ENCODE data around the gene DECR2. TPM values are rescaled to one million over a fixed set of nuclear protein-coding genes. Genes with fewer than 3 reads are reported as not detected.

The DECR2 gene
- total and polyA plus RNA-seq, 9 of the 15 experiments (the other 6 are each of a cell fraction or from before 2014, with no cell fraction given): 1.0 to 31.9 (median 10.3) TPM

- no peak overlapping the region for H3K27ac ChIP-seq (ENCODE audit: extremely low read depth, low read depth, low read length)
- no peaks in the 10 kb centered on the region for H3K9me1 ChIP-seq (ENCODE audit: control insufficient read depth, insufficient read depth, low read length)
- ChIA-PET POLR2A (interaction anchor here (0.6 to 1.3 kb wide), 4 partner anchors 9 to 296 kb away, joined by 3 to 4 read pairs (median 4); no protein-coding TSS in a partner anchor), CTCF (ENCODE audit: low intra/inter-chr PET ratio) (no interaction called here)
- H3K4me3 ChIP-seq: no peak overlapping the region
- TF ChIP-seq ZNF780A (CRISPR knock-in tag; IDR thresholded peaks at IDR 0.05) (no peak), PHF20 (IDR thresholded peaks at IDR 0.05; ENCODE audit: partially characterized antibody) (no peak), E2F6 (IDR thresholded peaks at IDR 0.05; ENCODE audit: borderline replicate concordance in 1 of 2, extremely low read depth in 1 of 2, insufficient read depth in 1 of 2, insufficient read length in 1 of 2, low read depth in 1 of 2, low read length in 1 of 2, poor library complexity in 1 of 2, severe bottlenecking in 1 of 2) (no peak), BCOR (IDR thresholded peaks at IDR 0.05) (no peak), BHLHE40 (IDR thresholded peaks at IDR 0.05; ENCODE audit: low read length) (no peak), FOXA3 (CRISPR knock-in tag; conservative IDR thresholded peaks at IDR 0.05 in 1 of 2, IDR thresholded peaks at IDR 0.05 in 1 of 2) (no peak), SAP30 (IDR thresholded peaks at IDR 0.05; ENCODE audit: borderline replicate concordance, insufficient read depth, low read depth, low read length, poor library complexity, severe bottlenecking) (no peak), CBX5 (IDR thresholded peaks at IDR 0.05; ENCODE audit: borderline replicate concordance, low read depth) (no peak), GMEB1 (CRISPR knock-in tag; IDR thresholded peaks at IDR 0.05) (no peak)
- peaks cover 5 to 63% of the 10 kb centered on the region in 2 experiments for H3K4me1 ChIP-seq (replicated peaks in 1 of 2; ENCODE audit: control insufficient read depth in 2 of 2, insufficient read depth in 2 of 2, low read length in 2 of 2)
- H3K4me2 ChIP-seq (ENCODE audit: insufficient read depth, low read length): no peak overlapping the region
- BruUV-seq (replicated peaks): no TSS peak
- FAIRE-seq (no peak), ATAC-seq (no peak), DNase-seq (ENCODE audit: extremely low read depth in 1 of 4, low spot score in 3 of 4) (no peak)
- H3K36me3 ChIP-seq (ENCODE audit: control insufficient read depth, insufficient read depth, low read length): no peaks in the 10 kb centered on the region
- intact Hi-C loops (cut with micrococcal nuclease): no loop called here
- no peaks in the 10 kb centered on the region for H4K20me1 ChIP-seq (replicated peaks; ENCODE audit: control insufficient read depth, insufficient read depth, low read length)
- no peak overlapping the region for H2AFZ ChIP-seq (ENCODE audit: low read depth, low read length)
- no peaks in the 10 kb centered on the region for H3K27me3 ChIP-seq (ENCODE audit: control insufficient read depth in 2 of 2, insufficient read depth in 2 of 2, low read length in 2 of 2)
- 62% methylated on average over 5 of the region's 12 CpGs for WGBS (ENCODE audit: insufficient coverage, low coverage, missing lambda C conversion rate)
- in situ Hi-C loops (cut with MboI): no loop called here
- peak overlapping the region in 1 of 2 experiments; percentile 4; a peak in 1 of 4 replicates for H3K9ac ChIP-seq (ENCODE audit: insufficient read depth in 1 of 2, low read depth in 2 of 2, low read length in 2 of 2)
- no peaks in the 10 kb centered on the region for H3K9me3 ChIP-seq (replicated peaks; ENCODE audit: control insufficient read depth, insufficient read depth, low read depth, low read length)
- peaks cover 4% of the 10 kb centered on the region for H3K79me2 ChIP-seq (ENCODE audit: control insufficient read depth, insufficient read depth, low read length)
Measured at GRCh38 chr16:356741-357140, 44.9 kb upstream of the DECR2 start.

Data from K562 (cell line).